GM04504 (cell line): ENCODE measurements around the gene MIGA1.
A peak's percentile ranks its signal among the peaks of the same experiment; 100 is the strongest.
"Not testable (repeated sequence)": the region's sequence is repeated elsewhere in the genome, so short reads cannot be mapped to it uniquely, and the experiment has no call there.

ENCODE experiments used
- DNase-seq: peaks from one replicate; pipeline ENCODE4 v3.0.0-alpha.2; 2012; ENCODE audit warnings: low read depth

MIGA1 gene

GRCh38 chr1:77850082-77850481 lies 70.6 kb downstream of the MIGA1 start:
- DNase-seq: no peak

DNA sequence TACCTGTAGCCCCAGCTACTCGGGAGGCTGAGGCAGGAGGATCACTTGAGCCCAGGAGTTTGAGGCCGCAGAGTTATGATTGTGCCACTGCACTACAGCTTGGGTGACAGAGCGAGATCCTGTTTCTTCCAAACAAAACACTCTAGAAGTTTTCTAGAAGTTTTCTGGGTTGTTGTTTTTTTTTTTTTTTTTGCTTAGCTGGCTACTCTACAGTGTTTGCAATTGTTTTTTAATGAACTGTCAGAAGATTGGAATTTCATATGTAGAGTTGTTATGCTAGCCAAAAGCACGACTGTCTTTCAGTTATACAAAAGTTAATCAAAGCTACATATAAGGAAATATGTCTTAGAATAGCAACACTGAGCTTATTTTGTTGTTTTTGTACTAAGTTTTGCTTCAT lies 78.1 kb downstream of the MIGA1 start:
- DNase-seq: no peak

- DNase-seq: no peak
These were observed 79.3 kb downstream of the MIGA1 start for GRCh38 chr1:77858725-77859124.

GRCh38 chr1:77859248-77859647 lies 79.8 kb downstream of the MIGA1 start:
- no peak for DNase-seq

DNA sequence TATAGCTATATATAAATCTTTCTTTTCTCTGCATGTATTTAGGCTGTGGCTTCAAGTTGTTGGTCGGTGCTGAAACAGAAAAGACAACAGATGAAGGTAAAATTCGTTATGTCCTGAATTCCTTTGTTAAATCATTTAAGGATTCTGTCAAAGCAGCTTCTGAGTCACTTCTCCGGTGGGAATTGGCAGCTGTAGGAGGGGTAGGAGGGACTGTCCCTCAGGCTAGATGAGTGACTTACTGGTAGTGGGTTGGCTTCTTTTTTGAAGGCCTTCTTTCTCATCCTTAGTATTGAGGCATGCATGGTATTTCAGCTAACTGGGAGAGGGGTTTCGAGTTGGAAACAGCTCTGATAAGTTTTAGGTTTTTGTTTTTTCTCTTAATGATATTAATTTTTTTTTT lies 86.8 kb downstream of the MIGA1 start:
- no peak for DNase-seq

DNA sequence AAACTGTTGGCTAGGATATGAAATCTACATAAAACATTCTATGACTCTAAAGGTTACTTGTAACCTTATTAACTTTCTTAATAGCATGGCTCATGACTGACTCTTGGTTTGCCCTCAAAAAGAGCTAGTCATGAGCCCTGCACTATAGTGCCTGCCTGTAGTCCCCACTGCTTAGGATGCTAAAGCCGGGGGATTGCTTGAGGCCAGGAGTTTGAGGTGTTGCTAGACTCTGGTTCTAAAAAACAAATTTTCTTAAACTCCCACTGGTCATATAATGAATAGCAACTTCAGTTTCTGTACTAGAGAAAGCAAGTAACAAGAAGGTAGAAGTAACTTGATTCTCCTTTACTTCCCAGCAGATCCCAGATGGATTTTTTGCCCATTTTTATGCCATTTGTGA lies 93.2 kb downstream of the MIGA1 start:
- DNase-seq: no peak

GRCh38 chr1:77873461-77873860 lies 94.0 kb downstream of the MIGA1 start:
- DNase-seq: no peak

GRCh38 chr1:77874804-77875445 lies 95.5 kb downstream of the MIGA1 start:
- DNase-seq: no peak

DNA sequence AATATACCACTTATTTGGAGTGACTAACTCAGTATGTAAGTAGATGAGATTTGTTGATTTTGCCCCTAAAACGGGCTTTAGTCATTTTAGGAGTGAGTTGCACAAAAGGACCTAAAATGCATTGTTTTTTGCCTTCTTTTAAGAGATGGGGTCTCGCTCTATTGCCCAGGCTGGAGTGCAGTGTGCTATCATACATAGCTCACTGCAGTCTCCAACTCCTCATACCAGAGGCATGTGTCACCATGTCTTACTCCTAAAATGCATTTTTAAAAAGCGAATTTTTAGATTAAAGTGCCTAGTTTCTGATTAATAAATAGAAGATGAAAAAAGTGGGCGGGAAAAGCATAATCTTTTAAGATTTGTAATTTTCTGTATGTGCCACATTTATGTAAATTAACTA lies 97.4 kb downstream of the MIGA1 start:
- DNase-seq: no peak

DNA sequence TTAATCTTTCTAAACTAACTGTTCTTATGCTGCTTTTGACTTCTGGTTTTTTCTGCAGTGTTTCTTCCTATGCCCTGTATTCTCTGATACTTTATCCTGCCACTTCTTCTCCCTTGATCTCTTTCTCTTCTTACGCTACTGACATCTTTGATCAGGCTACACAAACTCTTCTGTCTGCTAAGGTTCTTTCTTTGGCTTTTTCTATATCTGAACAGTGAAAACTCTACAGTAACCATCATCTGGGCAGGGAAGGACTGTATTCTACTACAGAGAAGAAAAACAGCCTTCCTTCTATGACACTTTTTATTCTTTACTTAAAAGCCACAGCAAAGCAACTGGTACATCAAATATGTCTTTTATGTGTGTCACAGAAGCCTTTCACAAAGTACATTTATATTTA lies 101.6 kb downstream of the MIGA1 start:
- DNase-seq: no peak

- DNase-seq: no peak
These were observed 103.0 kb downstream of the MIGA1 start for GRCh38 chr1:77882411-77882810.

DNA sequence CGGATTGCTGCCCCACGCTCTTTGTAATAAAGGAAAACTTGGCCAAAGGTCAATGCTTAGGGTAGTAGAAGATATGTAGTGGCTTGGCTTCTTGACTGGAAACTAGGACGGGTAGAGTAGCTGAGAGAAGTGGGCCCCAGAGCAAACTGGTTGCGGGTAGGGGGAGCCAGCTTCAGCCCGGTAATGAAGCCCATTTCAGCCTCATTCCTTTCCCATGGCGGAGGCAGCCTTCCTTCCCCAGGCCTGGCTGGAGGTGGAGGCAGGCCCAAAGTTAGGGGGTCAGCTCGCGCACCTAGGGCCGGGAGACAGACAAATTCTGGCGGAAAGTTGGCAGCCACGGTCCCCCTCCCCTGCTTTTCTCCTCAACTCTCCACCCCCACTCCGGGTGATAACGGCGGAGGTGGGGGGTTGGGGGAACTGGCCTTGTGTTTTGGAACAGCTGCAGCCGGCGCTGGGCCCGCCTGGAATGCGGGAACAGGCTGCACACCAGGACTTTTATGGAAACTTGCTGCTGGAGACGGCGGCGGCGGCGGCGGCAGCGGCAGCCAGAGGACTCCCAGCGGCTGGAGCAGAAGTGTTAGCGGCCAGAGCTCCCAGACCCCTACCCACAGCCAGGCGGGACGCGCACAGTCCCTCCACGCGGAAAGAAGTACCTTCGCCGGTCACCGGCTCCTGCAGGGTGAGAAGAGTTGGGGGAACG lies 108.8 kb downstream of the MIGA1 start, which contains the start of gene NEXN:
NEXN (plus strand) TSS at position 544 of the 700 bp plus-strand sequence. CDS start 27,483 bp downstream, outside the sequence.
- DNase-seq: peak; percentile 62

GRCh38 chr1:77888781-77889642 lies 109.6 kb downstream of the MIGA1 start:
- peak; percentile 31 for DNase-seq

DNA sequence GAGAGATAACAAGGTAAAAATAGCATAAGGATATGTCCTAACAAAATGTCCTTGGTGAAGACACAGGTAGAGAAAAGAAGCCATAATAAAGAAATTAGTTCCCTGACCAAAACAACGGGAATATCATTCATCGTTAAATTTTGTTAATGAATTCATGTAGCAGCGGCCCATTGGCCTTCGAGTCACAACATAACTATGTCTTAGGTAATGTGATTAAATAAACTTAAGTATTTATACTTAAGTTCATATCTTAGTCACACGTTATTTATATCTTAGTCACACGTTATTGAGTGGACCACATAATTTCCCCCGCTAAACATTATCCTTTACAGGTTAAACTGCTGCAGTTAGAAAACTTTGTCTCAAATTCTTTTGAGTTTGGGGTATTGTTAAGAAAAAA lies 110.2 kb downstream of the MIGA1 start:
- DNase-seq: peak; percentile 32

DNA sequence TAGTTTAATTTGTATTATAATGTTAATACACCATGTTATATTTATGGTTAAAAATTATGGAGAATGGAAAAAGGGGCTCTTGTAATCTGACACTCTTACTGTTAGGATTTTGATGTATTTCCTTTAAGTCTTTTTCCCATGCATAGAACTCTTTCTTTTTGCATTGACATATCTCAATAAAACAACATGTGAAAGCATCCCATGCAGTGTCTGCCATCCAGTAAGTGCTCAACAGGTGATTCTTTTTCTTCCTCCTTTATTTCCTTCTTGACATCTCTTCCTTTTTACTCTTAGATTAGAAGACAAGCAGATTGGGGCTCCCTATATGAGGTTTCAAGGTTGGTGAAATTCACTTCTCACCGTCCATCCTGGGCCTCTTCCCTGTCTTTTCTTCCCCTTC lies 111.8 kb downstream of the MIGA1 start:
- DNase-seq: no peak

DNA sequence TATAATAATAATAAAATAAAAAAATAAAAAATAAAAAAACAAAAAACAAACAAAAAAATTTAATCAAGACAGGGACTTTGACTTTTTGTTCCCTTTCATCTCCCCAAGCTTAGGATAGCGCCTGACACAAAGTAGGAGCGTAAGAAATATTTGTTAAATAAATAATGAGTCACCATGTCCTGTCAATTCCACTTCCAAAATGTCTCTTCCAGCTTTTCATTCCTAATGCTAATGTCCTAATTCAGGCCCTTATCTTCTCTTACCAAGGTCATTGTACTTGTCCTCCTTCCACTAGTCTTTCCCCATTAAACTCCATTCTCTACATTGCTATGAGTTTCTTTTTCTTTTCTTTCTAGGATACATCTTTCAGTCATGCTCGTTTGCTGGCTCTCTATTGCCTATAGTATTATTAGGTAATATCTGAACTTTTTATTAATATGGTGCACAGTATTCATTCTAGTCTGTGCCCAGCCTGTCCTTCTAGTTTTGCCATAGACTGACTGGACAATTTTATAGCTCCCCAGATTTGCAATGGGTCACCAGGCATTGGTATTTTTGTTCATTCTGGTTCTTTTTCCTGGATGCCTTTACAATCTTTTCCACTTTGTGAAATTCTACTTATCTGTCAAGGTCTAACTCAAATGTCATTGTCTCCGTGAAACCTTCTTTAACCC lies 120.3 kb downstream of the MIGA1 start:
- DNase-seq: no peak

DNA sequence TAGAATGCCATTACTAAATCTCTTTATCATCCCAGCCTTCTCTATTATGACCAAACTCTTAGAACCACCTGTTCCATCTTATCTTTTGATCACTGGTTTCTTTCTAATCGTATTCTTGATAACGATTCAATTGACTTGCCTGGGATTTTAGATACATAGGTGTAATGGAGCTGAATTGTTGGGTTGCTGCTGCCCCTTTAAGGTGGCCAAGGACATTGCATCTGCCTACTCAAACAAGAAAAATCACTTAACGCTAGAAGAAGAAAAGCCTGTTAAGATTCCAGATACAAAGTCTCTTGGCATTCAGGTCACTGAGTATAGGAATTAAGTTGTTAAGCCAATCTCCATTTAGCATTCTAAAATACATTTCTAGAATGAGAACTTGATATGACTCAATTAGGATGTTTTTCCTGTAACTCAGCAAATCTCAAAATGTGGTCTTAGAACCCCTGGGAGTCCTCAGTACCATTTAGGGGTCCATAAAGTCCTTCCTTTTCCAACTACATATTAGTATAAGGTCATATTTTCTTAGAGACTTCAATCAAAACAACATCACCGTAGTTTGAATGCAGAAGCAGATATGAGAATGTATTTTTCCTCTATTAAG lies 121.3 kb downstream of the MIGA1 start:
- DNase-seq: peak; percentile 17

- DNase-seq: no peak
These were observed 126.2 kb downstream of the MIGA1 start for GRCh38 chr1:77905603-77906002.

DNA sequence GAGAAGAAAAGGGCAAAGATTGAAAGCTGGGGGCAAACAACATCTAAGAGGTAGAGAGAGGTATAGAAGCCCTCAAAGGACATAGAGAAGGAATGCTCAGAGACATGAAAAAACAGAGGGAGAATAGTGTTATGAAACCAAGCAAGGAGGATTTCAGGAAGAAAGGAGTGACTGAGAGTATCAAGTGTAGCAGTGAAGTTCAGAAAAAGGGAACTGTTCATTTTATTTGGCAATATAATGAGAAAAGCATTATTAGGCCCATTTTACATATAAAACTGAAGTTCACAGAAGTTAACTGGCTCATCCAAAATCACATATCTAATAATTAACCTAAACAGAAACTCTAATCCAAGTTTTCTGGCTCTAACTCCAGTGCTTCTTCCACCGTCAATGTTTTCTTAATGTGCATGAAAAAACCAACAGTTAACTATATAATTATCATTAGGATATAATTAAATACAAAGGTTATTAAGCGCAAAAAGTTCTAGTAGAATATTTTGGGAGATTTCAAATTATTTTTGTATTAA lies 126.6 kb downstream of the MIGA1 start:
- DNase-seq: no peak

- no peak for DNase-seq
These were observed 127.2 kb downstream of the MIGA1 start for GRCh38 chr1:77906624-77907023.

- DNase-seq: no peak
These were observed 130.7 kb downstream of the MIGA1 start for GRCh38 chr1:77910116-77910515.

DNA sequence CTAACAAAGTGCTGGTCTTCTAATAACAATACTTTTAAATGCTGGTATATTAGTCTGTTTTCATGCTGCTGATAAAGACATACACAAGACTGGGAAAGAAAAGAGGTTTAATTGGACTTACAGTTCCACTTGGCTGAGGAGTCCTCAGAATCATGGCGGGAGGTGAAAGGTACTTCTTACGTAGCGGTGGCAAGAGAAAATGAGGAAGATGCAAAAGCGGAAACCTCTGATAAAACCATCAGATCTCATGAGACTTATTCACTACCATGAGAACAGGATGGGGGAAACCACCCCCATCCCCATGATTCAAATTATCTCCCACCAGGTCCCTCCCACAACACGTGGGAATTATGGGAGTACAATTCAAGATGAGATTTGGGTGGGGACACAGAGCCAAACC lies 139.5 kb downstream of the MIGA1 start:
- not testable (repeated sequence) for DNase-seq
